Caco-2 (cell line): ENCODE data around the gene TECRL. TPM values are rescaled to one million over a fixed set of nuclear protein-coding genes. Genes with fewer than 3 reads are reported as not detected.

Source experiments
- BruUV-seq: library from RNA; stranded (reverse); fragments of 400-500 nt; replicated peaks from 2 replicates; lab custom pipeline; 2021; lab: Mats Ljungman, UMichigan
- CTCF ChIA-PET: fragments of 300-600 bp; sonication (Branson Sonifier 250); formaldehyde crosslinking; loops from one replicate; lab custom pipeline; 2022; ENCODE audit warnings: antibody characterized with exemption; lab: Charles Lee
- POLR2A ChIA-PET: fragments of 300-600 bp; sonication (Branson Sonifier 250); formaldehyde crosslinking; loops from one replicate; lab custom pipeline; 2022; ENCODE audit warnings: antibody characterized with exemption; lab: Charles Lee
- DNase-seq, 2 experiments: peaks; one replicate each; pipeline versions ENCODE4 v3.0.0 to v3.0.0-alpha.2; 2020 to 2022
- H3K27me3 ChIP-seq: replicated peaks from 2 replicates; pipeline ENCODE4 v1.6.0; 2011; ENCODE audit warnings: low read length; ENCODE audit not compliant: control insufficient read depth, insufficient read depth
- H3K36me3 ChIP-seq: 2 replicates; pipeline ENCODE4 v1.5.1; 2011; ENCODE audit warnings: low read length; ENCODE audit not compliant: control insufficient read depth, insufficient read depth
- H3K4me1 ChIP-seq: fragments of 250-450 bp; sonication (Bioruptor Pico); 2 replicates; pipeline ENCODE4 v1.5.1; 2020; ENCODE audit warnings: mild to moderate bottlenecking
- H3K4me3 ChIP-seq: 2 replicates; pipeline ENCODE4 v1.5.1; 2011; ENCODE audit warnings: low read depth, mild to moderate bottlenecking, control low read depth, low read length
- H3K9me3 ChIP-seq: fragments of 250-450 bp; sonication (Bioruptor Pico); 2 replicates; pipeline ENCODE4 v1.5.1; 2020; ENCODE audit warnings: mild to moderate bottlenecking, moderate library complexity
- H3K27ac Mint-ChIP-seq: one replicate; pipeline ENCODE4 v1.8.0; 2022; ENCODE audit warnings: mixed read lengths; ENCODE audit not compliant: unreplicated experiment
- H3K27me3 Mint-ChIP-seq: one replicate; pipeline ENCODE4 v1.8.0; 2022; ENCODE audit warnings: mixed read lengths; ENCODE audit not compliant: insufficient read depth, unreplicated experiment
- H3K36me3 Mint-ChIP-seq: one replicate; pipeline ENCODE4 v1.8.0; 2022; ENCODE audit warnings: mild to moderate bottlenecking, mixed read lengths; ENCODE audit not compliant: insufficient read depth, unreplicated experiment
- H3K4me1 Mint-ChIP-seq: one replicate; pipeline ENCODE4 v1.8.0; 2022; ENCODE audit warnings: low read depth, mixed read lengths; ENCODE audit not compliant: unreplicated experiment
- H3K4me3 Mint-ChIP-seq: one replicate; pipeline ENCODE4 v1.8.0; 2022; ENCODE audit warnings: mild to moderate bottlenecking, moderate library complexity, mixed read lengths; ENCODE audit not compliant: unreplicated experiment
- H3K9me3 Mint-ChIP-seq: one replicate; pipeline ENCODE4 v1.8.0; 2022; ENCODE audit warnings: mixed read lengths; ENCODE audit not compliant: unreplicated experiment
- CTCF ChIP-seq, 2 experiments: fragments of 200-600 bp in 1 of 2; IDR thresholded peaks; 1 replicate in 1 of 2; 2 replicates in 1 of 2; pipeline versions ENCODE4 v1.5.1 to v1.8.0; 2011 to 2022; ENCODE audit warnings: antibody characterized with exemption in 1 of 2, control low read depth in 1 of 2, inconsistent platforms in 1 of 2, low read depth in 1 of 2, low read length in 1 of 2, mild to moderate bottlenecking in 1 of 2, moderate library complexity in 1 of 2; ENCODE audit not compliant: insufficient read depth in 1 of 2, severe bottlenecking in 1 of 2, unreplicated experiment in 1 of 2
- intact Hi-C: fragments of 100-400 bp; cut with micrococcal nuclease; formaldehyde crosslinking; loops from one replicate; pipeline ENCODE4 v1.10.0; 2022; ENCODE audit not compliant: unreplicated experiment
- total RNA-seq: library from RNA; stranded (reverse); gene quantifications from 2 replicates; pipeline ENCODE4 v1.2.3, GENCODE V29; 2022

The TECRL gene
- total RNA-seq, 1 experiment from 2014 or later = not detected

GRCh38 chr4:64340218-64341110, 68.8 kb downstream of the TECRL start:
- no peak for TF ChIP-seq CTCF (IDR thresholded peaks at IDR 0.05; ENCODE audit: insufficient read depth in 1 of 2, low read depth in 1 of 2, low read length in 1 of 2, severe bottlenecking in 1 of 2, unreplicated experiment in 1 of 2)
- ChIA-PET CTCF (no interaction called here), POLR2A (no interaction called here)
- H3K4me3 Mint-ChIP-seq = no peak overlapping the region
- Histone ChIP-seq H3K4me3 (no peak overlapping the region), H3K27me3 (no peaks in the 10 kb centered on the region), H3K9me3 (no peaks in the 10 kb centered on the region), H3K36me3 (no peaks in the 10 kb centered on the region), H3K4me1 (no peaks in the 10 kb centered on the region)
- intact Hi-C loops = no loop called here
- BruUV-seq = no TSS peak
- no peaks in the 10 kb centered on the region for H3K4me1 Mint-ChIP-seq
- H3K27me3 Mint-ChIP-seq = no peaks in the 10 kb centered on the region
- no peak overlapping the region for H3K27ac Mint-ChIP-seq
- no peaks in the 10 kb centered on the region for H3K36me3 Mint-ChIP-seq
- DNase-seq = no peak
- H3K9me3 Mint-ChIP-seq = peaks cover 10% of the 10 kb centered on the region

GRCh38 chr4:64334964-64335363, 74.3 kb downstream of the TECRL start:
- Histone ChIP-seq H3K4me1 (no peaks in the 10 kb centered on the region), H3K27me3 (no peaks in the 10 kb centered on the region), H3K9me3 (no peaks in the 10 kb centered on the region), H3K4me3 (no peak overlapping the region), H3K36me3 (no peaks in the 10 kb centered on the region)
- Mint-ChIP-seq H3K9me3 (peaks cover 9% of the 10 kb centered on the region), H3K4me1 (no peaks in the 10 kb centered on the region), H3K4me3 (no peak overlapping the region), H3K36me3 (no peaks in the 10 kb centered on the region), H3K27me3 (no peaks in the 10 kb centered on the region), H3K27ac (no peak overlapping the region)
- intact Hi-C loops = no loop called here
- CTCF ChIA-PET = no interaction called here
- POLR2A ChIA-PET = no interaction called here
- DNase-seq = no peak
- no TSS peak for BruUV-seq
- no peak for TF ChIP-seq CTCF (IDR thresholded peaks at IDR 0.05; ENCODE audit: insufficient read depth in 1 of 2, low read depth in 1 of 2, low read length in 1 of 2, severe bottlenecking in 1 of 2, unreplicated experiment in 1 of 2)

- H3K27ac Mint-ChIP-seq = no peak overlapping the region
- Histone ChIP-seq H3K4me1 (no peaks in the 10 kb centered on the region), H3K9me3 (no peaks in the 10 kb centered on the region), H3K27me3 (no peaks in the 10 kb centered on the region), H3K4me3 (no peak overlapping the region), H3K36me3 (no peaks in the 10 kb centered on the region)
- no peak for TF ChIP-seq CTCF (IDR thresholded peaks at IDR 0.05; ENCODE audit: insufficient read depth in 1 of 2, low read depth in 1 of 2, low read length in 1 of 2, severe bottlenecking in 1 of 2, unreplicated experiment in 1 of 2)
- CTCF ChIA-PET = no interaction called here
- POLR2A ChIA-PET = no interaction called here
- H3K4me1 Mint-ChIP-seq = no peaks in the 10 kb centered on the region
- H3K9me3 Mint-ChIP-seq = no peaks in the 10 kb centered on the region
- no peaks in the 10 kb centered on the region for H3K36me3 Mint-ChIP-seq
- intact Hi-C loops = no loop called here
- no peak overlapping the region for H3K4me3 Mint-ChIP-seq
- no TSS peak for BruUV-seq
- no peaks in the 10 kb centered on the region for H3K27me3 Mint-ChIP-seq
- no peak for DNase-seq
Measured at GRCh38 chr4:64330143-64330542, 79.1 kb downstream of the TECRL start.
